KMS-11 (cell line): Measurements from ENCODE around the gene ZNF19.

Source experiments
- H2AFZ ChIP-seq: fragments of 200-600 bp; sonication (generic); 2 replicates; pipeline ENCODE4 v1.6.1; 2016; ENCODE audit warnings: antibody characterized with exemption, mixed run types, low read depth
- H3K27ac ChIP-seq: fragments of 200-600 bp; sonication (generic); 2 replicates; pipeline ENCODE4 v1.6.1; 2016; ENCODE audit warnings: mild to moderate bottlenecking, mixed run types
- H3K27me3 ChIP-seq: fragments of 200-600 bp; sonication (generic); 2 replicates; pipeline ENCODE4 v1.6.1; 2017; ENCODE audit warnings: mild to moderate bottlenecking, low read depth, mixed run types, moderate library complexity; ENCODE audit not compliant: insufficient read depth
- H3K36me3 ChIP-seq: fragments of 200-600 bp; sonication (generic); 2 replicates; pipeline ENCODE4 v1.6.1; 2017; ENCODE audit warnings: mild to moderate bottlenecking, mixed run types; ENCODE audit not compliant: insufficient read depth
- H3K4me1 ChIP-seq: fragments of 200-600 bp; sonication (generic); 2 replicates; pipeline ENCODE4 v1.6.1; 2016; ENCODE audit warnings: mild to moderate bottlenecking, low read depth, mixed run types; ENCODE audit not compliant: poor library complexity, severe bottlenecking
- H3K4me2 ChIP-seq: fragments of 200-600 bp; sonication (generic); 2 replicates; pipeline ENCODE4 v1.7.0; 2016; ENCODE audit warnings: mild to moderate bottlenecking, mixed run types
- H3K4me3 ChIP-seq: fragments of 200-600 bp; sonication (generic); IDR thresholded peaks from 2 replicates; pipeline ENCODE4 v1.6.1; 2017; ENCODE audit warnings: low read depth, low read length, mixed read lengths; ENCODE audit not compliant: insufficient read depth
- H3K79me2 ChIP-seq: fragments of 200-600 bp; sonication (generic); 2 replicates; pipeline ENCODE4 v1.6.1; 2016; ENCODE audit warnings: low read depth, mixed run types; ENCODE audit not compliant: insufficient read depth
- H3K9ac ChIP-seq: fragments of 200-600 bp; sonication (generic); 2 replicates; pipeline ENCODE4 v1.6.1; 2016; ENCODE audit warnings: mild to moderate bottlenecking, mixed run types
- H4K20me1 ChIP-seq: fragments of 200-600 bp; sonication (generic); 2 replicates; pipeline ENCODE4 v1.6.1; 2016; ENCODE audit warnings: mild to moderate bottlenecking, mixed run types; ENCODE audit not compliant: insufficient read depth
- CTCF ChIP-seq: fragments of 200-600 bp; sonication (generic); conservative IDR thresholded peaks from 2 replicates; pipeline ENCODE4 v1.6.1; 2017; ENCODE audit warnings: low read depth, mild to moderate bottlenecking, antibody characterized with exemption, low read length, moderate library complexity, mixed read lengths

The ZNF19 gene

GRCh38 chr16:71528863-71529262, 39.7 kb upstream of the ZNF19 start:
- Histone ChIP-seq H3K36me3 (no peaks in the 10 kb centered on the region), H3K4me1 (no peaks in the 10 kb centered on the region), H3K4me2 (no peak overlapping the region), H3K9ac (no peak overlapping the region), H3K27me3 (no peaks in the 10 kb centered on the region), H3K27ac (no peak overlapping the region), H2AFZ (no peak overlapping the region), H3K79me2 (no peaks in the 10 kb centered on the region), H4K20me1 (no peaks in the 10 kb centered on the region), H3K4me3 (no peak overlapping the region)
- TF ChIP-seq CTCF, result no peak

- Histone ChIP-seq H3K4me3 (no peak overlapping the region), H3K4me1 (no peaks in the 10 kb centered on the region), H3K79me2 (no peaks in the 10 kb centered on the region), H3K4me2 (no peak overlapping the region), H3K27ac (no peak overlapping the region), H3K9ac (no peak overlapping the region), H2AFZ (no peak overlapping the region), H3K36me3 (no peaks in the 10 kb centered on the region), H4K20me1 (no peaks in the 10 kb centered on the region), H3K27me3 (no peaks in the 10 kb centered on the region)
- no peak for TF ChIP-seq CTCF
Measured at GRCh38 chr16:71528257-71528656, 39.1 kb upstream of the ZNF19 start.

- no peaks in the 10 kb centered on the region for H3K27me3 ChIP-seq
- no peaks in the 10 kb centered on the region for H3K4me1 ChIP-seq
- H2AFZ ChIP-seq, result no peak within 1 kb of the TSS
- no peak within 1 kb of the TSS for H3K4me2 ChIP-seq
- no peak for TF ChIP-seq CTCF
- H3K36me3 ChIP-seq, result no peaks in the 10 kb centered on the region
- no peaks in the 10 kb centered on the region for H4K20me1 ChIP-seq
- no peaks in the 10 kb centered on the region for H3K79me2 ChIP-seq
- H3K9ac ChIP-seq, result no peak within 1 kb of the TSS
- no peak within 1 kb of the TSS for H3K4me3 ChIP-seq
- no peak within 1 kb of the TSS for H3K27ac ChIP-seq
Measured at GRCh38 chr16:71526111-71526631, 37.0 kb upstream of the ZNF19 start, which contains the start of gene CHST4. Gene CHST4 (plus strand): TSS chr16:71526426. CDS start chr16:71536678, 10,252 bp downstream.

GRCh38 chr16:71524566-71525553, 35.7 kb upstream of the ZNF19 start:
- Histone ChIP-seq H3K36me3 (no peaks in the 10 kb centered on the region), H3K27me3 (no peaks in the 10 kb centered on the region), H3K4me3 (no peak overlapping the region), H3K27ac (no peak overlapping the region), H3K4me2 (no peak overlapping the region), H2AFZ (no peak overlapping the region), H3K79me2 (no peaks in the 10 kb centered on the region), H4K20me1 (no peaks in the 10 kb centered on the region), H3K9ac (no peak overlapping the region), H3K4me1 (no peaks in the 10 kb centered on the region)
- no peak for TF ChIP-seq CTCF
